ENCODE results near the gene EFCAB11.

- TF ChIP-seq CTCF (IDR thresholded peaks at IDR 0.05) (no peak), POLR2A (IDR thresholded peaks at IDR 0.05) (no peak), EP300 (IDR thresholded peaks at IDR 0.05) (no peak)
Observed at GRCh38 chr14:89787525-89787924, 167.0 kb downstream of the EFCAB11 start.

Measured in ovary (tissue), 3 donors.